Stomach (tissue), 9 donors: ENCODE results near the gene IRF2. TPM values are rescaled to one million over a fixed set of nuclear protein-coding genes. Genes with fewer than 3 reads are reported as not detected.
A peak's percentile ranks its signal among the peaks of the same experiment; 100 is the strongest.

Experiments
- DNase-seq, 2 donors: peaks; one replicate each; pipeline versions ENCODE4 v3.0.0 to v3.0.0-alpha.2; 2013 to 2019
- H3K27ac ChIP-seq, 5 donors: fragments of 200-600 bp in 4 of 5; sonication (generic) in 4 of 5; one replicate each; pipeline ENCODE4 v1.5.1; 2013 to 2019; ENCODE audit warnings: mild to moderate bottlenecking in 1 of 5, moderate library complexity in 1 of 5
- H3K27me3 ChIP-seq, 3 donors: fragments of 200-600 bp; sonication (generic); one replicate each; pipeline ENCODE4 v1.5.1; 2017 to 2019; ENCODE audit warnings: mixed run types in 1 of 3
- H3K36me3 ChIP-seq, 4 donors: fragments of 200-600 bp; sonication (generic); 1 replicate in 3 of 4; 2 replicates in 1 of 4; pipeline ENCODE4 v1.5.1; 2016 to 2019
- H3K4me1 ChIP-seq, 4 donors: fragments of 200-600 bp; sonication (generic); one replicate each; pipeline ENCODE4 v1.5.1; 2016 to 2019
- H3K4me3 ChIP-seq, 4 donors: fragments of 200-600 bp; sonication (generic) in 3 of 4; one replicate each; pipeline ENCODE4 v1.5.1; 2016 to 2019; ENCODE audit warnings: mild to moderate bottlenecking in 1 of 4
- H3K9me3 ChIP-seq, 4 donors: fragments of 200-600 bp; sonication (generic); one replicate each; pipeline ENCODE4 v1.5.1; 2016 to 2019
- EP300 ChIP-seq: sonication (generic); formaldehyde crosslinking; IDR thresholded peaks from one replicate; pipeline ENCODE4 v1.6.1; 2017; ENCODE audit warnings: antibody characterized with exemption
- POLR2A ChIP-seq, 4 donors: fragments of 450-650 bp; IDR thresholded peaks; one replicate each; pipeline ENCODE4 v1.6.1; 2016; ENCODE audit warnings: antibody characterized with exemption in 4 of 4, control low read depth in 2 of 4, mild to moderate bottlenecking in 1 of 4, moderate library complexity in 1 of 4
- POLR2AphosphoS5 ChIP-seq, 3 donors: sonication (generic); formaldehyde crosslinking; IDR thresholded peaks; one replicate each; pipeline ENCODE4 v1.6.1; 2016; ENCODE audit warnings: antibody characterized with exemption in 3 of 3
- WGBS, 5 donors: extraction: QIAGEN DNeasy Blood & Tissue Kit in 3 of 5; methylation state at CpG; one replicate each; pipeline versions ENCODE4 v1.1.5 to v1.1.7; 2013 to 2018; 5-methylcytosine and 5-hydroxymethylcytosine counted together
- intact Hi-C: fragments of 100-400 bp; cut with DNase I; formaldehyde crosslinking; loops from one replicate; pipeline ENCODE4 v1.15.1; 2023; ENCODE audit warnings: low total_unique reads
- polyA plus RNA-seq, 3 donors: library from polyadenylated mRNA; stranded (reverse); fragments of 200-250 nt; gene quantifications; one replicate each; pipeline ENCODE4 v1.2.3, GENCODE V29; 2013
- total RNA-seq, 5 donors: library from RNA; depleted of rRNA; stranded (reverse); fragments of >200 nt; gene quantifications; one replicate each; pipeline versions ENCODE4 v1.1.0 to v1.2.3, GENCODE V29; 2014 to 2016
- TF ChIP-seq, protein P1 (sequence below), 7 experiments: fragments of 450-650 bp in 4 of 7; fragments of 200-600 bp in 3 of 7; sonication (generic) in 3 of 7; IDR thresholded peaks; one replicate each; pipeline ENCODE4 v1.5.1; 2016 to 2019; ENCODE audit warnings: antibody characterized with exemption in 7 of 7, control low read depth in 2 of 7, mild to moderate bottlenecking in 1 of 7
- donor health status: healthy with polysubstance abuse.
- donor health status: Bipolar disorder and iron deficiency.
- donor health status: healthy.

The IRF2 gene
- total and polyA plus RNA-seq, 8 donors = 5.5 to 253 (median 29.0) TPM

DNA sequence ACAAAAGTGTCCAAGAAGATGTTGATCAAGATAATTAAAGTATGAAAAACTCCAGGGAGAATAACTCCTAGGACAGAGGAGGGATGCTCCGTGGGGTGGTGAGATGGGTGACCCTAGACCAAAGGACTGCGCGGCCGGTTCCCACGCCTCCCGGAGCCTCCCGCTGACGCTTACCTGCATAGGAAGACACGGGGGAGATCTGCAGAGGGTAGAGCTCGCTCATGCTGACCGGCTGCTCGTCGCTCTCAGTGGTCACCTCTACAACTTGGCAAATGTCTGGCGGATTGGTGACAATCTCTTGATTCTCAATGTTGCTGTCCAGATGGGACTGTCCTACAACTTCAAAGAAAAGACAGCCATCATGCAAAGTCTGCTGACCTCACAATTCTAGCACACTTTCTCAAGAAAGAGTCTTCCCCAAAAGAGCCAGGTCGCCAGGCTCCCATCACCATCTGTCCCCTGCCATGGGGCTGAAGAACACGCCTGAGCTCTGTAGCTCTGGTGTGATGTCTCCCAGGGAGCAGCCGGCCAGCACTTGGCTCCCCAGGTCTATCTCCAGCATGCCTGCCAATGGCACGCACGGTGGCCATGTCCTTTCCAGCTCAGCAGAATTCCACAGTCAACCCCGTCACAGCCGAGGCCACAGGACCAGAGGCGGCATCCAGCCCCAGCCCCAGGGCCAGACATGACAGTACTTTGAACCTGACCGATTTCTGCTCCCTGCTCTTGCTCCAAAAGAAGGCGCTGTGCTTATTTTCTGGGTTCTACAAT lies 75.4 kb downstream of the IRF2 start:
- H3K36me3 ChIP-seq = peaks cover 40 to 94% (median 87%) of the 10 kb centered on the region in 4 donors
- DNase-seq = no peak
- H3K27ac ChIP-seq = peak overlapping the region in 3 of 5 donors; percentile 39 to 76 (median 49)
- no peak overlapping the region for H3K4me3 ChIP-seq
- H3K27me3 ChIP-seq = no peaks in the 10 kb centered on the region
- TF ChIP-seq POLR2A (IDR thresholded peaks at IDR 0.05) (no peak), EP300 (no peak), POLR2AphosphoS5 (IDR thresholded peaks at IDR 0.05) (no peak)
- TF ChIP-seq, protein P1, sequence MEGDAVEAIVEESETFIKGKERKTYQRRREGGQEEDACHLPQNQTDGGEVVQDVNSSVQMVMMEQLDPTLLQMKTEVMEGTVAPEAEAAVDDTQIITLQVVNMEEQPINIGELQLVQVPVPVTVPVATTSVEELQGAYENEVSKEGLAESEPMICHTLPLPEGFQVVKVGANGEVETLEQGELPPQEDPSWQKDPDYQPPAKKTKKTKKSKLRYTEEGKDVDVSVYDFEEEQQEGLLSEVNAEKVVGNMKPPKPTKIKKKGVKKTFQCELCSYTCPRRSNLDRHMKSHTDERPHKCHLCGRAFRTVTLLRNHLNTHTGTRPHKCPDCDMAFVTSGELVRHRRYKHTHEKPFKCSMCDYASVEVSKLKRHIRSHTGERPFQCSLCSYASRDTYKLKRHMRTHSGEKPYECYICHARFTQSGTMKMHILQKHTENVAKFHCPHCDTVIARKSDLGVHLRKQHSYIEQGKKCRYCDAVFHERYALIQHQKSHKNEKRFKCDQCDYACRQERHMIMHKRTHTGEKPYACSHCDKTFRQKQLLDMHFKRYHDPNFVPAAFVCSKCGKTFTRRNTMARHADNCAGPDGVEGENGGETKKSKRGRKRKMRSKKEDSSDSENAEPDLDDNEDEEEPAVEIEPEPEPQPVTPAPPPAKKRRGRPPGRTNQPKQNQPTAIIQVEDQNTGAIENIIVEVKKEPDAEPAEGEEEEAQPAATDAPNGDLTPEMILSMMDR (IDR thresholded peaks at IDR 0.05) = no peak
- peaks cover 7 to 77% (median 31%) of the 10 kb centered on the region in 4 donors for H3K4me1 ChIP-seq
- intact Hi-C loops = no loop called here
- no peaks in the 10 kb centered on the region for H3K9me3 ChIP-seq
- WGBS, 5 donors = 94 to 98% (median 96%) methylated on average over 19 to 24 of the region's 24 CpGs

GRCh38 chr4:184397516-184398163 lies 76.7 kb downstream of the IRF2 start:
- H3K36me3 ChIP-seq = peaks cover 42 to 95% (median 87%) of the 10 kb centered on the region in 4 donors
- no peaks in the 10 kb centered on the region for H3K9me3 ChIP-seq
- H3K27me3 ChIP-seq = no peaks in the 10 kb centered on the region
- intact Hi-C loops = no loop called here
- no peak for DNase-seq
- WGBS, 5 donors = 56 to 69% (median 64%) methylated on average over 6 of the region's 6 CpGs
- TF ChIP-seq POLR2A (IDR thresholded peaks at IDR 0.05) (no peak), POLR2AphosphoS5 (IDR thresholded peaks at IDR 0.05) (no peak), EP300 (no peak)
- TF ChIP-seq, protein P1 (IDR thresholded peaks at IDR 0.05) = no peak
- peaks cover 7 to 80% (median 28%) of the 10 kb centered on the region in 4 donors for H3K4me1 ChIP-seq
- no peak overlapping the region for H3K4me3 ChIP-seq
- peak overlapping the region in 4 of 5 donors; percentile 37 to 76 (median 60) for H3K27ac ChIP-seq

DNA sequence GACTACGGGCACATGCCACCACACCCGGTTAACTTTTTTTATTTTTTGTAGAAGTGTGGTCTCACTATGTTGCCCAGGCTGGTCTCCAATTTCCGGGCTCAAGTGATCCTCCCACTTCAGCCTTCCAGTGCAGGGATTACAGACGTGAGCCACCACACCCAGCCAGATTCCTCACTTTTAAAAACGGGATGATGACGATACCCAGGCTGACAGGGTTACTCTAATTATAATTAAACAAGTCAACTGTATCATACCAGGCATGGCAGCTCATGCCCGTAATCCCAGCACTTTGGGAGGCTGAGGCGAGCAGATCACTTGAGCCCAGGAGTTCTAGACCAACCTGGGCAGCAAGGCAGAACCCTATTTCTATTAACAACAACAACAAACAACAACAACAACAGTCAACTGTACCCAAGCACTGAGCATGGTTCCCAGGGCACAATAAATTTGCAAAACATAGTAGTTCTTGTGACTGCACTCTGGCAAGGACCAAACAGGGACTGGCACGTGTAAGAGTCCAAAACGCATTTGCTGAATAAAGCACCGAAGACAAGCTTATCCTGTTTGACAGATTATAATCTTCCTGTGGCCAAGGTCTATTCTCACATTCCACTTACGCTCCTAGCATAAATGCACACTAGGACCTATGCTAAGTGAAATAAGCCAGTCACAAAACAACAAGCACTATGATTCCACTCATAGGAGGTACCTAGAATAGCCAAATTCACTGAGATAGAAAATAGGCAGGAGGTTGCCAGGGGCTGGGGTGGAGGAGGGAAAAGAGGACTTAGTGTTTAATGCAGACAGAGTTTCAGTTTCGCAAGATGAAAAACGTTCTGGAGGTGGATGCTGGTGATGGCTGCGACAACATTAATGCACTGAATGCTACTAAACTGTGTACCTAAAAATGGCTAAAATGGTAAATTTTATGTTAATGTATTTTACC lies 77.5 kb downstream of the IRF2 start:
- DNase-seq = no peak
- Histone ChIP-seq H3K4me3 (no peak overlapping the region), H3K4me1 (peaks cover 7 to 79% (median 28%) of the 10 kb centered on the region in 4 donors), H3K27me3 (no peaks in the 10 kb centered on the region), H3K27ac (peak overlapping the region in 4 of 5 donors; percentile 53 to 76 (median 66)), H3K9me3 (no peaks in the 10 kb centered on the region), H3K36me3 (peaks cover 39 to 95% (median 88%) of the 10 kb centered on the region in 4 donors)
- TF ChIP-seq EP300 (no peak), POLR2A (IDR thresholded peaks at IDR 0.05) (no peak), POLR2AphosphoS5 (IDR thresholded peaks at IDR 0.05) (no peak)
- TF ChIP-seq, protein P1 (IDR thresholded peaks at IDR 0.05) = no peak
- WGBS, 5 donors = 69 to 77% (median 74%) methylated on average over 15 of the region's 15 CpGs
- intact Hi-C loops = no loop called here

GRCh38 chr4:184395971-184396391 lies 78.4 kb downstream of the IRF2 start:
- no peak for TF ChIP-seq POLR2A (IDR thresholded peaks at IDR 0.05)
- TF ChIP-seq, protein P1 (IDR thresholded peaks at IDR 0.05) = no peak
- TF ChIP-seq EP300 = no peak
- no peak for TF ChIP-seq POLR2AphosphoS5 (IDR thresholded peaks at IDR 0.05)
- DNase-seq = no peak
- WGBS, 5 donors = 72 to 88% (median 80%) methylated on average over 14 of the region's 14 CpGs

More at GRCh38 chr4:184395971-184396391, 78.4 kb downstream of the IRF2 start:
- intact Hi-C loops = no loop called here
- H3K9me3 ChIP-seq = no peaks in the 10 kb centered on the region
- peaks cover 36 to 97% (median 88%) of the 10 kb centered on the region in 4 donors for H3K36me3 ChIP-seq
- peak overlapping the region in 4 of 5 donors; percentile 53 to 76 (median 66) for H3K27ac ChIP-seq
- no peak overlapping the region for H3K4me3 ChIP-seq
- no peaks in the 10 kb centered on the region for H3K27me3 ChIP-seq
- H3K4me1 ChIP-seq = peaks cover 7 to 71% (median 28%) of the 10 kb centered on the region in 4 donors
